ENCODE data around the gene PKD1L1.

GRCh38 chr7:47924266-47924665 lies 24.0 kb downstream of the PKD1L1 start:
- TF ChIP-seq CTCF (IDR thresholded peaks at IDR 0.05) (no peak), POLR2AphosphoS5 (IDR thresholded peaks at IDR 0.05) (no peak), EP300 (IDR thresholded peaks at IDR 0.05) (no peak)

Data from sigmoid colon (tissue), 4 donors.